SKM-1 treated with dmso at 0.1 percent for 144 hours (cell line): ENCODE measurements around the gene GPRASP1.
"Not testable (repeated sequence)": the region's sequence is repeated elsewhere in the genome, so short reads cannot be mapped to it uniquely, and the experiment has no call there.

Experiments
- DNase-seq: peaks from one replicate; lab custom pipeline; 2025; ENCODE audit not compliant: unreplicated experiment; lab: John Stamatoyannopoulos, UW

GPRASP1 gene, protein sequence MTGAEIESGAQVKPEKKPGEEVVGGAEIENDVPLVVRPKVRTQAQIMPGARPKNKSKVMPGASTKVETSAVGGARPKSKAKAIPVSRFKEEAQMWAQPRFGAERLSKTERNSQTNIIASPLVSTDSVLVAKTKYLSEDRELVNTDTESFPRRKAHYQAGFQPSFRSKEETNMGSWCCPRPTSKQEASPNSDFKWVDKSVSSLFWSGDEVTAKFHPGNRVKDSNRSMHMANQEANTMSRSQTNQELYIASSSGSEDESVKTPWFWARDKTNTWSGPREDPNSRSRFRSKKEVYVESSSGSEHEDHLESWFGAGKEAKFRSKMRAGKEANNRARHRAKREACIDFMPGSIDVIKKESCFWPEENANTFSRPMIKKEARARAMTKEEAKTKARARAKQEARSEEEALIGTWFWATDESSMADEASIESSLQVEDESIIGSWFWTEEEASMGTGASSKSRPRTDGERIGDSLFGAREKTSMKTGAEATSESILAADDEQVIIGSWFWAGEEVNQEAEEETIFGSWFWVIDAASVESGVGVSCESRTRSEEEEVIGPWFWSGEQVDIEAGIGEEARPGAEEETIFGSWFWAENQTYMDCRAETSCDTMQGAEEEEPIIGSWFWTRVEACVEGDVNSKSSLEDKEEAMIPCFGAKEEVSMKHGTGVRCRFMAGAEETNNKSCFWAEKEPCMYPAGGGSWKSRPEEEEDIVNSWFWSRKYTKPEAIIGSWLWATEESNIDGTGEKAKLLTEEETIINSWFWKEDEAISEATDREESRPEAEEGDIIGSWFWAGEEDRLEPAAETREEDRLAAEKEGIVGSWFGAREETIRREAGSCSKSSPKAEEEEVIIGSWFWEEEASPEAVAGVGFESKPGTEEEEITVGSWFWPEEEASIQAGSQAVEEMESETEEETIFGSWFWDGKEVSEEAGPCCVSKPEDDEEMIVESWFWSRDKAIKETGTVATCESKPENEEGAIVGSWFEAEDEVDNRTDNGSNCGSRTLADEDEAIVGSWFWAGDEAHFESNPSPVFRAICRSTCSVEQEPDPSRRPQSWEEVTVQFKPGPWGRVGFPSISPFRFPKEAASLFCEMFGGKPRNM (N-terminal part only)

DNA sequence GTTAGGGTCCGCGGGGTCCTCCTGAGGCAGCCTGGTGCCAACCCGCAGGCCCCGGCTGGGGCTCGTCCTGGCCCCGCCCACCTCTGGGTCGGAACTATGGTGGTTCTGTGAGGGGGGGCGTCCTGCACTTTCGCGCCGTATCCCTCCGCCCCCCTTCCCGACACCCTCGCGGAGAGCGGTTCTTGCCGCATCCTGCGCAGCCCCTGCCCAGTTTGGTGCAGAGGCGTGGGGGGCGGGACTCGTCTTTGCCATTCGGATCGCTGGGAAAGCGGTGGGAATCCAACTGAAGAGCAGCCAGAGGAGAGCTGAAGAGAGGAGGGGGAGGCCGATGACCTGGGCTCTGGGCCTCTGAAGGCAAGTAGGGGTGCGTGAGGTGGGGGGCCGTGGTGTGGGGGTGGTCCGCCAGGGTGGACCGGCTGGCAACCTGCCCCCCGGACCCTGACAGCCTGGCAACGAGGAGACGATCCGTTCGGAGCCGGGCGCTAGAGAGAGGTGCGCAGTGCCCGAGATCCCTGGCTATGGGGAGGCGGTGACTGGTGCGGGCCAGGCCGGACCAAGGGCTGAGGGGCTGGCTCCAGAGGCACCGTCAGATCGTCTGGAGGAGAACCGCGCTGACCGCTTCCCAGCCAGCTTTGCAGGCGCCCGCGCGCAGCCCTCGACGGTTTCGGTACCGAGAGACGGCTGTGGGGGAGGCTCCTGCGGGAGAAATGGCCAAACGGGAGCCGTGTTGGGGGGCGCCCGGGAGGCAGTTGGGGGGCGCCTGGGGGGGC is at the start of gene GPRASP1:
TSS of gene GPRASP1 (plus strand) at position 242 of the 770 bp plus-strand sequence. CDS start 2,431 bp downstream, outside the sequence.
- DNase-seq = no peak

DNA sequence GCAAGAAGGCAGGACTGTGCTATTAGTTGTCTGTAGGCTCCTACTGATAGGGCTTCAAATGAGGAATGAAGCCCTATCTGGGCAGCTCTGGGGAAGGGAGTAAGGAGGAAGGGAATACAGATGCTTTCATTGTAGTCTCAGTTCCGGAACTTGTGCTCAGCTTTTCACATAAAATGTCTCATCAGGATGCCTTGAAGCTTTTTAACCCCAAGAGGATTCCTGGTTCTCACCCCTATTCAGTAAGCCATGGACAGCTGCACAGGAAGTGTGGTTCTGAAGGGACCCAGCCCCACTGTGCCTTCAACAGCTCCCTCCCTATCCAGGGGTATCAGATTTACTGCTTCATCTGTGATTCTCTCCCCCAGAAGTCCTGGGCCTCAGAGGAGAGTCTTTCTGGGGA is 47.0 kb upstream of the GPRASP1 start:
- DNase-seq = no peak

DNA sequence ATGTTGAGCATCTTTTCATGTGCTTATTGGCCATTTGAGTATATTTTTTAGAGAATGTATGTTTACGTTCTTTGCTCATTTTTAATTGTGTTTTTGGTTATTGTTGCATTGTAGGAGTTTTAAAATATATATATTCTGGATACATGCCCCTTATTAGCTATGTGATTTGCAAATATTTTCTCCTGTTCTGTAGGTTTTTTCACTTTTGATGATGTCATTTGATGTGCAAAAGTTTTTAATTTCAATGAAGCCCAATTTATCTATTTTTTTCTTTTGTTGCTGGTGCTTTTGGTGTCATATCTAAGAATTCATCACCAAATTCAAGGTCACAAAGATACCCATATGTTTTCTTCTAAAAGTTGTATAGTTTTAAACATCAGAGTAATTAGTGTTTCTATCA is 45.2 kb upstream of the GPRASP1 start:
- no peak for DNase-seq

DNA sequence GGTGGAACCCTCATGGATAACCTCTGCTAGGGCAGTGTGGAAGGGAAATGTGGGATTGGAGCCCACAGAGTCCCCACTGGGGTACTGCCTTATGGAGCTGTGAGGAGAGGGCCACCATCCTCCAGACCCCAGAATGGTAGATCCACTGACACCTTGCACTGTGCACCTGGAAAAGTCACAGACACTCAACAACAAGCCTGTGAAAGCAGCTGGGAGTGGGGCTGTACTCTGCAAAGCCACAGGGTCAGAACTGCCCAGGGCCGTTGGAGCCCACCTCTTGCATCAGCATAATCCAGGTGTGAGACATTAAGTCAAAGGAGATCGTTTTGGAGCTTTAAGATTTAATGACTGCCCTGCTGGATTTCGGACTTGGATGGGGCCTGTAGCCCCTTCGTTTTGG is 40.4 kb upstream of the GPRASP1 start:
- no peak for DNase-seq

DNA sequence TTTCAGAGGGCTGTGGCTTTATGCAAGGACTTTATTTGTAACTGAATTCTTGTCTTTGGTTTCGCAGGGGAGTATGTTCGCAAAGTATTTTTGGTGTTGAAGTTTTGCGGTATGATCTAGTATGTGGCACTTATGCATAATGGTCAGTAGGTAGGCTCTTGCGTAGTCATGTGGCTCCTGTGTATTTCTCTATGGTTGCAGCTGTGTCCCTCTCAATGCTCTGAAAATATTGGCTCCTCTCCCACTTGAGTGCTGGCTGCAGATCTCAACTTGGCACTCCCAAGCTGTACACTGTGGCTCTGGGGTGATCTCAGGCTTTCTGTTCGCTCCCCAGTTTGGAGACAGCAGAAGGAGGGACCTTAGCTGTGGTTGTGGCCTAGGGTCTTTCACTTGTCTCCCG is 27.2 kb upstream of the GPRASP1 start:
- no peak for DNase-seq

DNA sequence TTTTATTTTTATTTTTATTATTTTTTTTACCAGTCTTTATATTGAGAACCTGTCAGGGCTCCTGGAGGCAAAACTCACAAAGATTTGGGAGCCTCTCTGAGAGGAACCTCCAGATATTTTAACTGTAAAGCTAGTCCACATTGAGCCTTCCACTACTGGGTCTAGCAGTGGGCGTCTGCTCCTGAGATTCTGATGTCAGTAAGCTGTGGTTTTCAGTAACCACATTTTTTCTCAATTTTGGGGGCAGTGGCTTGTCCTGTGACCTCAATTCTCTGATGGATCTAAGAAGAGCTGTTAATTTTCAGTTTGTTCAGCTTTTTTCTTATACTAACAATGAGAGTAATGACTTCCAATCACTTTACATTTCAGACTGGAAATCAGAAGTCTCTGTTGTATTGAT is 23.6 kb upstream of the GPRASP1 start:
- DNase-seq = no peak

DNA sequence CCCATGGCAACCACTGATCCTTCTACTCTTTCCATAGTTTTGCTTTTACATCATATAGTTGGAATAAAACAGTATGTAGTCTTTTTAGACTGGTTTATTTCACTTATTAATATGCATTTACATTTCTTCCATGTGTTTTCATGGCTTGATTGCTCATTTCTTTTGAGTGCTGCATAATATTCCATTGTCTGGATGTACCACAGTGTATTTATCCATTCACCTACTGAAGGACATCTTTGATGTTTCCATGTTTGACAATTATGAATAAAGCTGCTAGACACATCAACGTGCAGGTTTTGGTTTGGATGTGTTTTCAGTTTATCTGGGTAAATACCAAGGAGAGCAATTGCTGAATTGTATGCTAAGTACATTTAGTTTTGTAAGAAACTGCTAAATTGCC is 13.7 kb upstream of the GPRASP1 start:
- DNase-seq = no peak

DNA sequence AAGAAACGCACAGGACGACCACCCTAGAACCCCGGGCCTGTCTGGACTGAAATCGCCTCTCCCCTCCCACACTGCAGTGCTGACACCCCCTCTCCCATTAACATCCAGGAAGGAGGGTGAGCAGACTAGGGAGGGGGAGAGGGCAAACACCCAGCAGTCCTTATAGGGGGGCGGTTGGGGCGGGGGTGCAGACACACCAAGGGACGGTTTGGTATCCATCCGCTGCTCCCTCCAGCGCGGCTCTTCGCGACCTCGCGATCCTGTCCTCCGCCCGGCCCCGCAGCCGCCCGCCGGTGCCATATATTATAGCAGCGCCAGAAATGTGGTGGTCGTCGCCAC is 411 bp upstream of the GPRASP1 start:
- DNase-seq = no peak

DNA sequence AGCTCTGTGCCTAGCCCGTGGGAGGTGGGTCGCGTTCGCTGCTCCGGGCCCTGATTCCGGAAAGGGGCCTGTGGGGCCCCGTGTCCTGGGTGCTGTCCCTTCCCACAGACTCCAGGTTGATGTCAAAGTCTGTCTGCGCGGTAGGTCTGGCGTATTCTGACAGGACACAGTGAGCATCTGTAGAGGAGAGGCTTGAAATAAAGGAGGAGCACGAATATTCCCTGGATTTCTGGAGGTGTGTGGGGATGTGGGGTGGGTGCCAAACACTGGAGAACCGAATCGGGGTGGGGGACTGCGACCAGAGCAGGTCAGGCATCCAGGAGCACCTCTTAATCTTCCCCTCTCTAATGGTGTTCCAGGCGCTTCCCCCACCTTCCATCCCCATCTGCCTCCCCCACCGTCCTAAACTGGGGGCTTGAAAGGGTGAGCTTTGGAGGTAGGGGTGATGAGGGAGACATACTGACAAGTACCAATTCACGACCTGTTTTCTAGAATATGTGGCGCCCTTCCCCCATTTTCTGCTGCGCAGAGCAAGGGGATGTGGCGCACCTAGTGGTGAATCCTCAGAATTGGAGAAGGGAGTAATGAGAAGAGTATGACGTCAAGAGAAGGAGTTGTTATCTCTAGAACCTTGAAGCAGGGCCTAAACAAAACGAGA is 877 bp downstream of the GPRASP1 start:
- DNase-seq = peak; percentile 40

DNA sequence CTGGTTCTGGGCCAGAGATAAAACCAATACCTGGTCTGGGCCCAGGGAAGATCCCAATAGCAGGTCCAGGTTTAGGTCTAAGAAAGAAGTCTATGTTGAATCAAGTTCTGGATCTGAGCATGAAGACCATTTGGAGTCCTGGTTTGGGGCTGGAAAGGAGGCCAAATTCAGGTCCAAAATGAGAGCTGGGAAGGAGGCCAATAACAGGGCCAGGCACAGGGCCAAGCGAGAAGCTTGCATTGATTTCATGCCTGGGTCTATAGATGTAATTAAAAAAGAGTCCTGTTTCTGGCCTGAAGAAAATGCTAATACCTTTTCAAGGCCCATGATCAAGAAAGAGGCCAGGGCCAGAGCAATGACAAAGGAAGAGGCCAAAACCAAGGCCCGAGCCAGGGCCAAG is 3.4 kb downstream of the GPRASP1 start:
- DNase-seq = no peak

DNA sequence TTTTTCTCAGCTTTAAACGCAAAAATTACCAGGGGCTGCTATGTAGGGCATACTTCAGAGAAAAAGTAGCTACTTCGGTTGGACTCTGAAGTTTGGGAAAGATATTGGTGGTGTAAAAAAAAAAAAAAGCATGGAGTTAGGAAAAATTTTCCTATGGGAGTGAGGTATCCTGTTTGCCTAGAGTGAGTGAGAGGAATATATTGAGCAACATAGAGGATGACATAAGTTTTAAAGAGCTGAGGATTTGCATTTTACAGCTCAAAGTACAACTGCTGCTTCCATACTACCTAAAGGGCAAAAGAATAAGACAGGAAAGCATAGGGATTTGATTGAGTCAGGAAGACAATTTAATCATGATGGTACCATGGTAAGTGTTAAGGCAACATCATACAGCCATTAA is 7.3 kb downstream of the GPRASP1 start:
- no peak for DNase-seq

DNA sequence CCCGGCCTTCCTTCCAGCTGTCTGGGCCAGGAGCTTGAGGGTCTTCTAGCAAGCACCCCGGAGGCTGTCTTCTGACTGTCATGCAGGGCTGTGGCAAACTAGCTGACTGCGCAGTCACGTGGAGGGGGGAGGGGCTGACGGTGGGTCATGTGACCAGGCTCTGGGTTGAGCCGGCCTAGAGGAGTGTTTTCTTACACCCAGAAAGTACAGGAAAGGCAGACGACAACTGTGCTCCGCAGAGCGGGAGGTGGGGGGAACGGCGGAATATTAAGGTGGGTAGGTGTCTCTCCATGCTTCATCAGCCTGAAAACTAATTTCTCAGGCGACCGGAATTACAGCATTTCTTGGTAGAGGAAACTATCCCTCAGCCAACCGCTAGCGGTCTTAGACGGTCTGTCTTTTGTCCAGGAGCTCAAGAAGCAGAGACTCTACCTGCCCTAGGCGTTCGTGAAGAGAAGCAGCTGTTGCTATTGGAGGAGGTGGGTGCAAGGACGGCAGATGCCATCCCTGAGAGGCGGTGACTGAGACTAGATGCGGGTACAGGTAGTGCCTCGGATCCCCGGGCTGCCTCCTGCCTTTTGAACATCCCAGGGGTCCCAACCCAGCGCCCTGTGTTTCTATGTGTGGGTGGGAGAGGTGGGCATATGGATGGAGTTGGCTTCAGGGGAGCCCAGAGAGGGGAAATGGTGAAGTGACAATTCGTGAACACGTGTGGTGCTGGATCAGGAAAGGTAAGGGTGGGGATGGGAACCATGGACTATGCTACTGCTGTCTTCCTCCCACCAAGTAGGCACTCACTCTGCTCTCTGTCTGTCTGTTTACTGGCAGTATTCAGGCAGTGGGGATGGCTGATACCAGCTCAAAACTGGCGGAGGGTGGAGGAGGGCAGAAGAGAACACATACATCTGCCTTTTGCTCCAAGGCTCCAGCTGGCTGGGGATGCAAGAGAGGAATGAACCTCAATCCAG is 8.8 kb downstream of the GPRASP1 start:
- DNase-seq = no peak

DNA sequence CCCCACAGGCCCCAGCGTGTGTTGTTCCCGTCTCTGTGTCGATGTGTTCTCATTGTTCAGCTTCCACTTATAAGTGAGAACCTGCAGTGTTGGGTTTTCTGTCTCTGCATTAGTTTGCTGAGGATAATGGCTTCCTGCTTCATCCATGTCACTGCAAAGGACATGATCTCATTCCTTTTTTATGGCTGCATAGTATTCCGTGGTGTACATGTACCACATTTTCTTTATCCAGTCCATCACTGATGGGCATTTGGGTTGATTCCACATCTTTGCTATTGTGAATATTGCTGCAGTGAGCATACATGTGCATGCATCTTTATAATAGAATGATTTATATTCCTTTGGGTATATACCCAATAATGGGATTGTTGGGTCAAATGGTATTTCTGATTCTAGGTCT is 12.5 kb downstream of the GPRASP1 start:
- DNase-seq = not testable (repeated sequence)

DNA sequence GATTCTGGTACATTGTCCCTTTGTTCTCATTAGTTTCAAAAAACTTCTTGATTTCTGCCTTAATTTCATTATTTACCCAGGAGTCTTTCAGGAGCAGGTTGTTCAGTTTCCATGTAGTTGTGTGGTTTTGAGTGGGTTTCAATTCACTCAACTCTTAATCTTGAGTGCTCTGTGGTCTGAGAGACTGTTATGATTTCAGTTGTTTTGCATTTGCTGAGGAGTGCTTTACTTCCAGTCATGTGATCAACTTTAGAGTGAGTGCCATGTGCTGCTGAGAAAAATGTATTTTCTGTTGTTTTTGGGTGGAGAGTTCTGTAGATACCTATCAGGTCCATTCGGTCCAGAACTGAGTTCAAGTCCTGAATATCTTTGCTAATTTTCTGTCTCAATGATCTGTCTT is 15.8 kb downstream of the GPRASP1 start:
- DNase-seq = not testable (repeated sequence)

DNA sequence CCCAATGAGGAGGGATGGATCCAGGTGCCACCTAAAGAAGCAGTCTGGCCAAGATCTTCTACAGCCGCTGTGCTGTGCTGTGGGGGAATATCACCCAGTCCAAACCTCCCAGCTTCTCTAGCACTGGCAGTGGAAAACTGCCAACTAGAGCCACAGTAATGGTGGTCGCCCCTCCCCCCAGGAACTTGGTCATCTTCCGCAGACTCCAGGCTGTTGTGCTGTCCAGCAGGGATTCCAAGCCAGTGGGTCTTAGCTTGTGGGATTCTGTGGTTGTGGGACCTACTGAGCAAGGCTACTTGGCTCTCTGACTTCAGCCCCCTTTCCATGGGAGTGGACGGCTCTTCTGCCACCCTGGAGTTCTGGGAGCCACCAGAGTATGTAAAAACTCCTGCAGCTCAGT is 18.2 kb downstream of the GPRASP1 start:
- DNase-seq = no peak

DNA sequence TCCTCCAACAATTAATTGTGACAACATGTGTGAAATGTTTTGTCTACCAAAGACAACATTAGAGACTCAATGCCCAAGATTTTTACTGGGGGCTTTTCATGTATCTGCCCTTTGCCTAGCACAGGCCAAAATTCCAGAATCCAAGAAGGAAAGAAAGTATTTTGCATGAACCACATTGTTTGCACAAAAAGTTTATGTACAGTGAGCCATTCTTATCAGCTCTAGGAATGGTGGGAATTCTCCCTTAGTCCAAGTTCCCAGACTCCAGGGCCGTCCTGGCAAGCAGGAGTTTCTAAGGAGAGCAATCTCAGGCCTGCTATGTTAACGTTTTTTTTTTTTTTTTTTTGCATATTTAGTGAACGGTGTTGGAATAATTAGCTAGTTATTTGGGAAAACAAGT is 21.6 kb downstream of the GPRASP1 start:
- no peak for DNase-seq

DNA sequence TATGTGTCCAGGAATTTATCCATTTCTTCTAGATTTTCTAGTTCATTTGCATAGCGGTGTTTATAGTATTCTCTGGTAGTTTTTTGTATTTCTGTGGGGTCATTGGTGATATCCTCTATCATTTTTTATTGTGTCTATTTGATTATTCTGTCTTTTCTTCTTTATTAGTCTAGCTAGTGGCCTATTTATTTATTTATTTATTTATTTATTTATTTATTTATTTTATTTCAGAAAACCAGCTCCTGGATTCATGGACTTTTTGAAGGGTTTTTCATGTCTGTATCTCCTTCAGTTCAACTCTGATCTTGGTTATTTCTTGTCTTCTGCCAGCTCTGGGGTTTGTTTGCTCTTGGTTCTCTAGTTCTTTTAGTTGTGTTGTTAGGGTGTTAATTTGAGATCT is 26.2 kb downstream of the GPRASP1 start:
- DNase-seq = not testable (repeated sequence)

DNA sequence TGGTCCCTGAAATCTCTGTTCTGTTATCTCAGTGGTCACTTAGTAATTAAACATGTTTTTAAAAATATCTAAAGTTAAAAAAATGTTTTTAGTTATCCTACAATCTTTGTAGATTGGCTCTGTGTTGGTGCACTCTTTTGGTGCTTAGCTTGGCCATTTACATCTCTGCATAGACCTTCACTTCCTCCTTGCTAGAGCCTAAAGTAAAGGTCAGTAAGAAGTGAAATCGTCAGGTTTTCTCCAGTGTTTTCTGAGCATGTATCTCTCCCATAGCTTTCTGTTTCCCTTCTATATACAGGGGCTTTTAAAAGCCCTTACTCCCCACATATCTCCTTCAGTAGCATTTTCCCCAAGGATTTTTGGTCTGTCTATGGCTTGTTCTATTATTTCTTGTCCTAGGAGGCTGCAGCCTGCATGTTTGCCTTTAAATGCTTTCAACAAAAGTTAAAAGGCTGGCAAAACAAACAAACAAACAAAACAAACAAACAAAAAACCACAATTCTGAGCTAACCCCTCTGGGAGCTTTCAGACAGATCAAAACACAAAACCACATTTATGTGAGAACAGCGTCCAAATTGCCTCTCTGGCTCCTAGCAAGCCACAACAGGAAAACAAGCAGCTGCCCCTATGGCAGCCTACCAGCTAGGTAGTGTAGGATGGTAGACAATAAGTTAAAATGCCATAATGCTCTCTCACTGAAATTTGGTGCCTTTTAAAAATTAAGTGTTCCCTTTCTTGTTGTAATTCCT is 33.7 kb downstream of the GPRASP1 start:
- DNase-seq = no peak

DNA sequence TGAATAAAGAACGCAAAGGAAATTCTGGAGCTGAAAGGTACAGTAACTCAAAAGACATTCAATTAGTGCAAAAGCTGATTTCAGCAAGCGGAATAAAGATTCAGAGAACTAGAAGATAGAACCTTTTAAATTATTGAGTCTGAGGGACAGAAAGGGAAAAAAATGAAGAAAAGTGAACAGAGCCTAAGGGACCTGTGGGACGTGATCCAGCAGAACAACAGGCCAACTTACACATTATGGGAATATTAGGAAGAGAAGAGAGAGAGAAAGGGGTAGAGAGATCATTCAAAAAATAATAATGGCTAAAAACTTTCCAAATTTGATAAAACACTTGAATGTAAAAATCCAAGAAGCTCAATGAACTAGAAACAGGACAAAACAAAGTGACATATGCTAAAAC is 43.5 kb downstream of the GPRASP1 start:
- no peak for DNase-seq
